HepG2 (cell line): ENCODE results near the gene RUNX2.

Experiments used
- CTCF ChIP-seq: sonication (generic); formaldehyde crosslinking; IDR thresholded peaks from 2 replicates; pipeline ENCODE4 v1.5.0; 2020; ENCODE audit warnings: mild to moderate bottlenecking, missing genetic modification reagents, moderate library complexity
- EP300 ChIP-seq, 3 experiments: sonication (generic) in 1 of 3; formaldehyde crosslinking in 1 of 3; IDR thresholded peaks; 2 replicates each; pipeline versions ENCODE4 v1.5.1 to v1.6.1; 2011 to 2020; ENCODE audit warnings: low read depth in 2 of 3, low read length in 2 of 3, borderline replicate concordance in 1 of 3, improper control_type of control experiment in 1 of 3, mild to moderate bottlenecking in 1 of 3, missing genetic modification reagents in 1 of 3, moderate library complexity in 1 of 3

- no peak for TF ChIP-seq EP300 (IDR thresholded peaks at IDR 0.05; ENCODE audit: low read depth in 2 of 2, low read length in 2 of 2)
- TF ChIP-seq EP300 (CRISPR knock-in tag; IDR thresholded peaks at IDR 0.05; ENCODE audit: borderline replicate concordance), result no peak
- no peak for TF ChIP-seq CTCF (CRISPR knock-in tag)
Measured at GRCh38 chr6:45712076-45712475, 383.9 kb downstream of the RUNX2 start.
